Measurements from ENCODE around the gene LRIG2. TPM values are rescaled to one million over a fixed set of nuclear protein-coding genes. Genes with fewer than 3 reads are reported as not detected.

Gene LRIG2
- total and polyA plus RNA-seq, 2 of the 13 experiments (the other 11 are each of a cell fraction or from before 2014, with no cell fraction given) = 8.1 to 12.2 TPM

GRCh38 chr1:113027007-113027406, 46.0 kb upstream of the LRIG2 start (continued):
- 0 out of 2 replicates have a peak, but pooled peaks have one; percentile 41 for TF ChIP-seq IRX3 (CRISPR knock-in tag; IDR thresholded peaks at IDR 0.05; ENCODE audit: borderline replicate concordance, low read depth)
- TF ChIP-seq SIN3B (IDR thresholded peaks at IDR 0.05; ENCODE audit: low read length) = no peak
- TF ChIP-seq THYN1 (CRISPR knock-in tag; IDR thresholded peaks at IDR 0.05; ENCODE audit: borderline replicate concordance, low read depth) = peak; percentile 28; the same call in 1 of the 2 replicates
- no peak for TF ChIP-seq NCOA1 (CRISPR knock-in tag; IDR thresholded peaks at IDR 0.05)
- TF ChIP-seq ZNF883 (CRISPR knock-in tag; IDR thresholded peaks at IDR 0.05; ENCODE audit: not compliant biosample characterization) = no peak
- peak; percentile 52 for TF ChIP-seq ZMYM4 (CRISPR knock-in tag; IDR thresholded peaks at IDR 0.05)
- no peak for TF ChIP-seq LRRFIP1 (CRISPR knock-in tag; conservative IDR thresholded peaks at IDR 0.05)
- no peak for TF ChIP-seq ZNF7 (CRISPR knock-in tag; IDR thresholded peaks at IDR 0.05)
- no peak for TF ChIP-seq CEBPB (IDR thresholded peaks at IDR 0.05; ENCODE audit: borderline replicate concordance, low read depth, low read length)
- no peak for TF ChIP-seq BHLHE40 (IDR thresholded peaks at IDR 0.05; ENCODE audit: low read length)
- no peak for TF ChIP-seq HMGA1 (CRISPR knock-in tag; conservative IDR thresholded peaks at IDR 0.05)
- no peak for TF ChIP-seq ZNF513 (CRISPR knock-in tag; conservative IDR thresholded peaks at IDR 0.05)
- no peak for TF ChIP-seq NKX3-1 (CRISPR knock-in tag; IDR thresholded peaks at IDR 0.05)
- TF ChIP-seq ZBTB37 (CRISPR knock-in tag; IDR thresholded peaks at IDR 0.05) = no peak
- TF ChIP-seq POLR2A (IDR thresholded peaks at IDR 0.05; ENCODE audit: insufficient read depth in 1 of 2, low read depth in 2 of 2, low read length in 2 of 2) = 0 out of 4 replicates have a peak, but pooled peaks of 1 of the 2 experiments have one; percentile 23
- TF ChIP-seq ZMYM3 (CRISPR knock-in tag; IDR thresholded peaks at IDR 0.05) = 0 out of 2 replicates have a peak, but pooled peaks have one; percentile 38
- no peak for TF ChIP-seq ZBTB26 (CRISPR knock-in tag; IDR thresholded peaks at IDR 0.05; ENCODE audit: borderline replicate concordance)
- TF ChIP-seq CBX1 (IDR thresholded peaks at IDR 0.05; ENCODE audit: low read depth) = no peak
- no peak for TF ChIP-seq CHD4 (IDR thresholded peaks at IDR 0.05; ENCODE audit: borderline replicate concordance, low read length)
- TF ChIP-seq ZNF331 (CRISPR knock-in tag; IDR thresholded peaks at IDR 0.05) = 0 out of 2 replicates have a peak, but pooled peaks have one; percentile 28
- no peak for TF ChIP-seq ZNF616 (CRISPR knock-in tag; IDR thresholded peaks at IDR 0.05; ENCODE audit: low read depth)
- no peak for TF ChIP-seq MYNN (CRISPR knock-in tag; IDR thresholded peaks at IDR 0.05; ENCODE audit: low read depth)
- no peak for TF ChIP-seq NFIC (IDR thresholded peaks at IDR 0.05; ENCODE audit: low read length)

Measured in HepG2 (cell line).